Testis (tissue), 3 donors: ENCODE data around the gene TTC31. TPM values are rescaled to one million over a fixed set of nuclear protein-coding genes. Genes with fewer than 3 reads are reported as not detected.
A peak's percentile ranks its signal among the peaks of the same experiment; 100 is the strongest.

Experiments used
- DNase-seq: peaks from one replicate; pipeline ENCODE4 v3.0.0-alpha.2; 2019
- H3K27ac ChIP-seq, 2 donors: fragments of 200-600 bp; sonication (generic); one replicate each; pipeline ENCODE4 v1.5.1; 2019
- H3K27me3 ChIP-seq: fragments of 200-600 bp; sonication (generic); one replicate; pipeline ENCODE4 v1.5.1; 2019
- H3K36me3 ChIP-seq: fragments of 200-600 bp; sonication (generic); one replicate; pipeline ENCODE4 v1.5.1; 2017; ENCODE audit warnings: low read depth; ENCODE audit errors: missing control alignments
- H3K4me1 ChIP-seq: fragments of 200-600 bp; sonication (generic); one replicate; pipeline ENCODE4 v1.5.1; 2019
- H3K4me3 ChIP-seq, 2 donors: fragments of 200-600 bp; sonication (generic); one replicate each; pipeline ENCODE4 v1.5.1; 2017 to 2019
- H3K9me3 ChIP-seq: fragments of 200-600 bp; sonication (generic); one replicate; pipeline ENCODE4 v1.5.1; 2017
- POLR2A ChIP-seq: fragments of 450-650 bp; IDR thresholded peaks from one replicate; pipeline ENCODE4 v1.6.1; 2017; ENCODE audit warnings: antibody characterized with exemption, mild to moderate bottlenecking, moderate library complexity
- WGBS, 2 donors: methylation state at CpG; one replicate each; pipeline ENCODE4 v1.1.5; 2018; 5-methylcytosine and 5-hydroxymethylcytosine counted together
- intact Hi-C: fragments of 100-400 bp; cut with DNase I; formaldehyde crosslinking; loops from one replicate; pipeline ENCODE4 v1.15.1; 2023; ENCODE audit warnings: low total_unique reads
- polyA plus RNA-seq: library from polyadenylated mRNA; stranded (reverse); fragments of 350-450 nt; fragmentation: Illumina TruSeq; extraction: RNeasy Lipid Tissue Mini Kit (QIAGEN cat#74804); gene quantifications from one replicate; pipeline ENCODE4 v1.2.3, GENCODE V29; 2014; ENCODE audit warnings: low read depth, low replicate concordance; ENCODE audit not compliant: insufficient read depth
- total RNA-seq, 2 donors: library from RNA; depleted of rRNA; stranded (reverse); fragments of >200 nt; gene quantifications; one replicate each; pipeline ENCODE4 v1.2.3, GENCODE V29; 2016
- TF ChIP-seq, protein P1 (sequence below), 3 experiments: fragments of 450-650 bp in 2 of 3; fragments of 200-600 bp in 1 of 3; sonication (generic) in 1 of 3; IDR thresholded peaks; one replicate each; pipeline ENCODE4 v1.5.1; 2016 to 2019; ENCODE audit warnings: antibody characterized with exemption in 3 of 3, mild to moderate bottlenecking in 2 of 3, moderate library complexity in 1 of 3

The TTC31 gene
- total and polyA plus RNA-seq, 3 donors from 2014 or later: 19.6 to 36.2 (median 30.1) TPM

DNA sequence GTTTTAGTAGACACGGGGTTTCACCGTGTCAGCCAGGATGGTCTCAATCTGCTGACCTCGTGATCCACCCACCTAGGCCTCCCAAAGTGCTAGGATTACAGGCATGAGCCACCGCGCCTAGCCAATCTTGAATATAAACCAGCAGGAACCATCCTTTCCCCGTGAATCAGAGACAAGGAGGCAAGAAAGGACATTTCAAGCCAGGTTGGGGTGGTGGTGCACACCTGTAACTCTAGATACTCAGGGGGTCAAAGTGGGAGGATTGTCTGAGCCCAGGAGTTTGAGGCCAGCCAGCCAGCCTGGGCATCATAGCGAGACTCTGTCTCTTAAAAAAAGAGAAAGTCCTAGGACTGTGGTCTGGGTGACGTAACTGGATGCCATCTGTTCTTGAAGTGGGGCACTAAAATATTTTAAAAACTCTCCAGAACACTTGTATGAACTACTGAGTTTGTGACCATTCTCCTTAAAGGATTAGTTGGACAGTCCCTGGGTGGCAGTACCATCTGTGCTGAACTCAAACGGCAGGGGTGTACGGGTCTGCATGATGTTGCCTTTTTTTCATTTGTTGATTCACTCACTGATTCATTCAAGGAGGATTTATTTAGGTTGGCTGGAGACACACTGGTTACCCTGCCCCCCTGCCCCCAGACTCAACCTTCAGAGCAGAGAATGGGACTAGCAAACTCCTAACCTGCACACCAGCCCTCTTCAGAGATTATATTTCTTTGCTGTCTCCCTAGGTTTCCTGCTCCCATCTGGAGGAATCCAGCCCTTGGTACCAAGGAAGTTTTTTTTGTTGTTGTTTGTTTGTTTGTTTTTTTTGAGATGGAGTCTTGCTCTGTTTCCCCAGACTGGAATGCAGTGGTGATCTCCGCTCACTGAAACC lies 28.5 kb downstream of the TTC31 start:
- 38 to 44% methylated on average over 11 of the region's 11 CpGs for WGBS, 2 donors
- Histone ChIP-seq H3K9me3 (no peaks in the 10 kb centered on the region), H3K4me3 (no peak overlapping the region), H3K36me3 (no peaks in the 10 kb centered on the region), H3K27ac (no peak overlapping the region), H3K27me3 (no peaks in the 10 kb centered on the region), H3K4me1 (peaks cover 11% of the 10 kb centered on the region)
- TF ChIP-seq, protein P1, sequence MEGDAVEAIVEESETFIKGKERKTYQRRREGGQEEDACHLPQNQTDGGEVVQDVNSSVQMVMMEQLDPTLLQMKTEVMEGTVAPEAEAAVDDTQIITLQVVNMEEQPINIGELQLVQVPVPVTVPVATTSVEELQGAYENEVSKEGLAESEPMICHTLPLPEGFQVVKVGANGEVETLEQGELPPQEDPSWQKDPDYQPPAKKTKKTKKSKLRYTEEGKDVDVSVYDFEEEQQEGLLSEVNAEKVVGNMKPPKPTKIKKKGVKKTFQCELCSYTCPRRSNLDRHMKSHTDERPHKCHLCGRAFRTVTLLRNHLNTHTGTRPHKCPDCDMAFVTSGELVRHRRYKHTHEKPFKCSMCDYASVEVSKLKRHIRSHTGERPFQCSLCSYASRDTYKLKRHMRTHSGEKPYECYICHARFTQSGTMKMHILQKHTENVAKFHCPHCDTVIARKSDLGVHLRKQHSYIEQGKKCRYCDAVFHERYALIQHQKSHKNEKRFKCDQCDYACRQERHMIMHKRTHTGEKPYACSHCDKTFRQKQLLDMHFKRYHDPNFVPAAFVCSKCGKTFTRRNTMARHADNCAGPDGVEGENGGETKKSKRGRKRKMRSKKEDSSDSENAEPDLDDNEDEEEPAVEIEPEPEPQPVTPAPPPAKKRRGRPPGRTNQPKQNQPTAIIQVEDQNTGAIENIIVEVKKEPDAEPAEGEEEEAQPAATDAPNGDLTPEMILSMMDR (IDR thresholded peaks at IDR 0.05): no peak
- TF ChIP-seq POLR2A: no peak
- no peak for DNase-seq
- intact Hi-C loops: no loop called here

DNA sequence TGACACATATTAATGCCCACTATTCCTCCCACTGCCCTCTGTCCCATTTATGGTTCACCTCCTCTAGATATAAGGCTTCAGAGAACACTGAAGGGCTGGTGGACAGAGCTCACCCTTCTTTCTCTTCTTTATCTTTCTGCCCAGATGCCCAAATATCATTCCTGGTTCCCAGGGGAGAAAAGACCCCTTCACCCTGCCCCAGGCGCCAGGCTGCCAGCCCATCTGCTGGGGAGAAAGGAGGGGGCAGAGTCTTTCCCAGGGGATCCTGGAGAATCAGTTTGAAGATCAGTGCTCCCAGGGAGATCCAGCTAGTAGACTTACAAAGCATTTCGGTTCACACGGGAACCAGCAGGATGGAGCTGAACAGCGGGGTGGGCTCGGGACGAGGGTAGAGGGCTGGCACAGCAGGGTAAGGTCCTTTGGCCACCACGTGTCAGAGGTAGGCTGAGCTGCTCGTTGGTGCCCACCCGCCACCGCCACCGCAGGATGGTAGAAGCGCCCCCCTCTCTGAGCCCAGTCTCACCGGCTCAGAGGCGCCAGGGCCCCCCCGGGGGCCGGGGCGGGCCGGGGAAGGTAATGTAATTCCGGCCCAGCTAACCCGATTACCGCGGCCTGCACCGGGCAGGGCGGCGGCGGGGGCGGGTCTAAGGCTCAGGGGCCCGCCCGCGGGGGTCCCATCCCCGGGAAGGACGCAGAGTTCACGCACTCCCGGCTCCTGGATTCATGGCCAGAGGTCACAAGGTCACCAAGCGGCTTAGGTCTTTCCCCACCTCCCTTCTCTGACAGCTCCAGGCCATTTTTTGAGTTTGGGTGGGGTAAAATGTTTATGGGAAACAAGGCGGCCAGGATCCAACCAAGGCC lies 30.1 kb downstream of the TTC31 start:
- TF ChIP-seq, protein P1 (IDR thresholded peaks at IDR 0.05): no peak
- no peak for TF ChIP-seq POLR2A
- H3K36me3 ChIP-seq: no peaks in the 10 kb centered on the region
- H3K4me1 ChIP-seq: peaks cover 11% of the 10 kb centered on the region
- no peak overlapping the region for H3K4me3 ChIP-seq
- no peak overlapping the region for H3K27ac ChIP-seq
- intact Hi-C loops: no loop called here
- DNase-seq: no peak
- H3K27me3 ChIP-seq: no peaks in the 10 kb centered on the region
- 0 to 6% methylated on average over 3 to 35 of the region's 36 CpGs for WGBS, 2 donors
- no peaks in the 10 kb centered on the region for H3K9me3 ChIP-seq

DNA sequence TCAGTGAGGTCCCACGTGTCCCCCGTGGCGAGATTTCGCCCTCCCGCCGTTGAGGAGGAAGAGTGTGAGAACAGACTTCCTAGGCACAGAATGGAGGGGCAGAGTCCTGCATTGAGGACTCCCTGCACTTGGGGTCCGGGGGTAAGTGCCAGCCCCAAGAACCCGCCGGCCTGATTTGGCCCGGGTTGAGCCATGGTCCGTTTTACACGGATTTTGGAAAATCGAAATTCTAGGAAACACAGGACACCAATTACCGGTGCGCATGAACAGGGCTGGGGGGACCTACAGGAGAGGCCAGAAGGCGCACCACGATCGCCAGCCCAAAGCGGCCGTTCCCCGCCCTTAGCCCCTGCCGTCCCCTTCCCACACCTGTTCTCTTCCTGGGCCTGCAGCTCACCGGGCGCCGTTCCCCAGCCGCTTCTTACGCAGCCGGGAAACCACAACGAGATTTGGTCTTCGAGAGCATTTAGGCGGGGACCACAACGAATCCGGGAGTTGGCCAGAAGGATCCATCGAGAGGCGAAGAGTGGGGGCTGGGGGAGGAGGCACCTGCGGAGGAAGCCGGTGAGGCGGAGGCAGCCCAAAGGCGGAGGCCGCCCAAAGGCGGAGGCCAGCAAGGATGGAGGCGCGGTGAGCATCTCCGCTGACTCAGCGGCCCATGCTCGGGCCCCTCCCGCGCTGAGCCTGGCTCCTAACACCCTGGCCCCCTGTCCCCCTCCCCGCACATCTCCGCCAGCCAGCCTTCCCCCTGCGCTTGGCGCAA lies 30.9 kb downstream of the TTC31 start:
- no peak for DNase-seq
- Histone ChIP-seq H3K4me3 (peak overlapping the region; percentile 7 to 60), H3K9me3 (no peaks in the 10 kb centered on the region), H3K27ac (no peak overlapping the region), H3K36me3 (no peaks in the 10 kb centered on the region), H3K27me3 (no peaks in the 10 kb centered on the region), H3K4me1 (peaks cover 5% of the 10 kb centered on the region)
- TF ChIP-seq POLR2A: no peak
- TF ChIP-seq, protein P1 (IDR thresholded peaks at IDR 0.05): no peak
- WGBS, 2 donors: 4 to 5% methylated on average over 28 to 52 of the region's 52 CpGs
- intact Hi-C loops: no loop called here

DNA sequence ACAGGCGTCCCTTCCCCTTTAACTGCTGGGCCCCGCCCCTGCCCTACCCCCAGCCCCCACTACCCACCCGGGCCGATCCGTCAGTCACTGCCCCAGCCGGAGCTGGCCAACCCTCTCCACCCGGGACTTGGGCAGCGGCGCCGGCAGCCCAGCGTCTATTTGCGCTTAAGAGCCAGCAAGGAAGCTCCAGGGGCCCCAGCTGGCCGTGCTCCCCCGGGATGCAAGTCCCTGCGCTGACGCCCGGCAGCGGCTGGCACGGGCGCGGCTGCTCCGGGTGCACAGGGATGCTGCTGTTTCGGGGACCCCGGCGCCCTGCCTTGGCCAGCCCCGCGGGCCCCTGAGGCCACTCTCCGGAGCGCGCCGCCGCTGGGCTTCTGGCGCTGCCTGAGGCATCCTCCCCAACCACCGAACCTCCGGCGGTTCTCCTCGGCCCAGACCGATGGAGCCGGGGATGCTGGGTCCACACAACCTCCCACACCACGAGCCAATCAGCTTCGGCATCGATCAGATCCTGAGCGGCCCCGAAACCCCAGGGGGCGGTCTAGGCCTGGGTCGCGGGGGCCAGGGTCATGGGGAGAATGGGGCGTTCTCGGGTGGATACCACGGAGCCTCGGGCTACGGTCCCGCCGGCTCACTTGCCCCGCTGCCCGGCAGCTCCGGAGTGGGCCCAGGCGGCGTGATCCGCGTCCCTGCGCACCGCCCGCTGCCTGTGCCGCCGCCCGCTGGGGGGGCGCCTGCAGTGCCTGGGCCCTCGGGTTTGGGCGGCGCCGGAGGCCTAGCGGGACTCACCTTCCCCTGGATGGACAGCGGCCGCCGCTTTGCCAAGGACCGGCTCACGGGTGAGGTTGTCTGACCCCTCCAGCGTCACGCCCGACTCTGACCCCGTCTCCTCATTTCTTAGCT lies 31.7 kb downstream of the TTC31 start, which contains the start of gene TLX2:
Gene TLX2, plus strand, starts transcription at position 83 of the 903 bp plus-strand sequence. Its CDS starts 357 bp downstream, at position 440.
- 4 to 17% methylated on average over 4 to 64 of the region's 82 CpGs for WGBS, 2 donors
- Histone ChIP-seq H3K4me3 (peak within 1 kb of the TSS; percentile 18 to 60), H3K27me3 (no peaks in the 10 kb centered on the region), H3K9me3 (no peaks in the 10 kb centered on the region), H3K4me1 (peaks cover 5% of the 10 kb centered on the region), H3K27ac (no peak within 1 kb of the TSS), H3K36me3 (no peaks in the 10 kb centered on the region)
- intact Hi-C loops: no loop called here
- no peak for TF ChIP-seq POLR2A
- TF ChIP-seq, protein P1 (IDR thresholded peaks at IDR 0.05): no peak
- no peak for DNase-seq
